ENCODE results near the gene NTN1. TPM values are rescaled to one million over a fixed set of nuclear protein-coding genes. Genes with fewer than 3 reads are reported as not detected.

Gene NTN1
- total RNA-seq, 2 donors from 2014 or later: 17.0 to 40.4 TPM

DNA sequence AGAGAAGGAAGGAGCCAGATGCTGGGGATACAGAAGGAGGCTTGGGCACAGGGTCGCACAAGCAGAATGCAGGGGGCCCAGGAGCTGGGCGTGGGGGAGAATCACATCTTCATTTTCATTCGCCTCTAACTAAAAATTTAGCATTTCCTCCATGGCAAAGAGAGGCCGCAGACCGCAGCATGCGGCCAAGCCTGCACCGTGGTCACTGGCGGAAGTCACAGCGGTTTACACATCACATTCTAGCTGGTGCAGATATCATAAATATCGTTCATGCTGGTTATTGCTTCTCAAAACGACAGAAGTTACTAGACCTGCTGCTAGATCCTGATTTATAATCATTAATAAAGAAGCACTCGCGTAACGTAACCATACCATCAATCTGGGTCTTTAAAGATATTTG, 162.0 kb downstream of the NTN1 start:
- H3K27me3 Mint-ChIP-seq (ENCODE audit: insufficient read depth): no peaks in the 10 kb centered on the region
- no peak overlapping the region for H3K4me3 Mint-ChIP-seq
- DNase-seq: no peak
- H3K27ac ChIP-seq (ENCODE audit: low read depth, low read length): no peak overlapping the region
- peaks cover 42% of the 10 kb centered on the region for H3K36me3 ChIP-seq (ENCODE audit: control insufficient read depth, insufficient read depth, low read length)
- no peak overlapping the region for H3K9ac ChIP-seq (ENCODE audit: extremely low read depth, low read length, poor library complexity, severe bottlenecking)
- TF ChIP-seq, protein P1, sequence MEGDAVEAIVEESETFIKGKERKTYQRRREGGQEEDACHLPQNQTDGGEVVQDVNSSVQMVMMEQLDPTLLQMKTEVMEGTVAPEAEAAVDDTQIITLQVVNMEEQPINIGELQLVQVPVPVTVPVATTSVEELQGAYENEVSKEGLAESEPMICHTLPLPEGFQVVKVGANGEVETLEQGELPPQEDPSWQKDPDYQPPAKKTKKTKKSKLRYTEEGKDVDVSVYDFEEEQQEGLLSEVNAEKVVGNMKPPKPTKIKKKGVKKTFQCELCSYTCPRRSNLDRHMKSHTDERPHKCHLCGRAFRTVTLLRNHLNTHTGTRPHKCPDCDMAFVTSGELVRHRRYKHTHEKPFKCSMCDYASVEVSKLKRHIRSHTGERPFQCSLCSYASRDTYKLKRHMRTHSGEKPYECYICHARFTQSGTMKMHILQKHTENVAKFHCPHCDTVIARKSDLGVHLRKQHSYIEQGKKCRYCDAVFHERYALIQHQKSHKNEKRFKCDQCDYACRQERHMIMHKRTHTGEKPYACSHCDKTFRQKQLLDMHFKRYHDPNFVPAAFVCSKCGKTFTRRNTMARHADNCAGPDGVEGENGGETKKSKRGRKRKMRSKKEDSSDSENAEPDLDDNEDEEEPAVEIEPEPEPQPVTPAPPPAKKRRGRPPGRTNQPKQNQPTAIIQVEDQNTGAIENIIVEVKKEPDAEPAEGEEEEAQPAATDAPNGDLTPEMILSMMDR (conservative IDR thresholded peaks at IDR 0.05): no peak
- 89 to 94% methylated on average over 11 to 14 of the region's 14 CpGs for WGBS, 2 experiments (ENCODE audit: insufficient coverage in 1 of 2, insufficient read length in 1 of 2)
- H3K9me3 Mint-ChIP-seq: no peaks in the 10 kb centered on the region
- peaks cover 14% of the 10 kb centered on the region for H3K4me1 Mint-ChIP-seq
- H3K27me3 ChIP-seq (ENCODE audit: control insufficient read depth, insufficient read depth, low read length, poor library complexity, severe bottlenecking): no peaks in the 10 kb centered on the region
- no peak overlapping the region for H3K27ac Mint-ChIP-seq
- H3K36me3 Mint-ChIP-seq (ENCODE audit: low read depth): peaks cover 31% of the 10 kb centered on the region
- H3K4me1 ChIP-seq (ENCODE audit: control insufficient read depth, insufficient read depth, low read length): peaks cover 5% of the 10 kb centered on the region
- H3K9me3 ChIP-seq (ENCODE audit: control insufficient read depth, low read length): no peaks in the 10 kb centered on the region
- H3K4me3 ChIP-seq (ENCODE audit: low read length): no peak overlapping the region

- H3K4me3 Mint-ChIP-seq: no peak overlapping the region
- peaks cover 32% of the 10 kb centered on the region for H3K36me3 Mint-ChIP-seq (ENCODE audit: low read depth)
- peaks cover 15% of the 10 kb centered on the region for H3K4me1 Mint-ChIP-seq
- no peaks in the 10 kb centered on the region for H3K27me3 Mint-ChIP-seq (ENCODE audit: insufficient read depth)
- no peaks in the 10 kb centered on the region for H3K9me3 ChIP-seq (ENCODE audit: control insufficient read depth, low read length)
- H3K27ac Mint-ChIP-seq: no peak overlapping the region
- TF ChIP-seq, protein P1 (conservative IDR thresholded peaks at IDR 0.05): no peak
- H3K27me3 ChIP-seq (ENCODE audit: control insufficient read depth, insufficient read depth, low read length, poor library complexity, severe bottlenecking): no peaks in the 10 kb centered on the region
- H3K9ac ChIP-seq (ENCODE audit: extremely low read depth, low read length, poor library complexity, severe bottlenecking): no peak overlapping the region
- peaks cover 39% of the 10 kb centered on the region for H3K36me3 ChIP-seq (ENCODE audit: control insufficient read depth, insufficient read depth, low read length)
- H3K9me3 Mint-ChIP-seq: no peaks in the 10 kb centered on the region
- no peak for DNase-seq
- H3K27ac ChIP-seq (ENCODE audit: low read depth, low read length): no peak overlapping the region
- WGBS, 2 experiments (ENCODE audit: insufficient coverage in 1 of 2, insufficient read length in 1 of 2): 85 to 94% methylated on average over 9 of the region's 9 CpGs
- H3K4me3 ChIP-seq (ENCODE audit: low read length): no peak overlapping the region
- no peaks in the 10 kb centered on the region for H3K4me1 ChIP-seq (ENCODE audit: control insufficient read depth, insufficient read depth, low read length)
Observed at GRCh38 chr17:9185142-9185541, 163.8 kb downstream of the NTN1 start.

DNA sequence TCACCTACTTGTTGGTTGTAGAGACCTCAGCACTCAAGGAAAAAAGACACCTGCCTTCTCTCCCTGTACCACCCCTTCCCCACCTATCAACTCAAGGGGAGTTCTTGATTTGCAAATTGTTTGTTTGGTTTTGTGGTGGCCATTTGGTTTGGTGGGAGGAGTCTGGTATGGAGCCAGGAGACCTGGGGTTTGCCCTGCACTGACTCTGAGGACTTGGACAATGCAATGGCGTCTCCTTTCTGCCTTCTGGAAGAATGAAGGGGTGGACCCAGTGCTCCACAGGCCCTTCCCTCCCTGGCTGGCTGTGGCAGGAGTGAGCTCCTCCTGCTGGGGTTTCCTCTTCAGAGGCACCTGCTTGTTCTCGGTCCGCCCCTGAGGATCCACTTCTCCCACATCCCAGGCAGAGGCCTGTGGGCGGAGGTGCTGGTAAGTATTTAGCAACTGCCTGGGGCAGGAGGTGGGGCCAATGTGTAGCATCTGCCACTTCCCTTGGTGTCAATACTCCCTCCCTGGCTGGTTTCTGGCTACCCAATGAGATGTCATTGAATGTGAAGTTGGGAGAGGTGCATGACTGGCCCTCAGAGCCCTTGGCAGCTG, 164.5 kb downstream of the NTN1 start:
- Histone ChIP-seq H3K4me3 (ENCODE audit: low read length) (no peak overlapping the region), H3K4me1 (ENCODE audit: control insufficient read depth, insufficient read depth, low read length) (no peaks in the 10 kb centered on the region), H3K36me3 (ENCODE audit: control insufficient read depth, insufficient read depth, low read length) (peaks cover 39% of the 10 kb centered on the region), H3K27ac (ENCODE audit: low read depth, low read length) (no peak overlapping the region), H3K9me3 (ENCODE audit: control insufficient read depth, low read length) (no peaks in the 10 kb centered on the region), H3K9ac (ENCODE audit: extremely low read depth, low read length, poor library complexity, severe bottlenecking) (no peak overlapping the region), H3K27me3 (ENCODE audit: control insufficient read depth, insufficient read depth, low read length, poor library complexity, severe bottlenecking) (no peaks in the 10 kb centered on the region)
- Mint-ChIP-seq H3K36me3 (ENCODE audit: low read depth) (peaks cover 32% of the 10 kb centered on the region), H3K9me3 (no peaks in the 10 kb centered on the region), H3K4me3 (no peak overlapping the region), H3K27ac (no peak overlapping the region), H3K4me1 (peaks cover 16% of the 10 kb centered on the region), H3K27me3 (ENCODE audit: insufficient read depth) (no peaks in the 10 kb centered on the region)
- TF ChIP-seq, protein P1 (conservative IDR thresholded peaks at IDR 0.05): no peak
- WGBS, 2 experiments (ENCODE audit: insufficient coverage in 1 of 2, insufficient read length in 1 of 2): 94 to 100% methylated on average over 1 to 4 of the region's 4 CpGs
- no peak for DNase-seq
